Neural cell (in vitro differentiated cells): Measurements from ENCODE around the gene AKAP8L. TPM values are rescaled to one million over a fixed set of nuclear protein-coding genes. Genes with fewer than 3 reads are reported as not detected.
A peak's percentile ranks its signal among the peaks of the same experiment; 100 is the strongest.

Source experiments
- H2AFZ ChIP-seq: fragments of 200-600, 300-800 bp; sonication (generic), shearing (Covaris generic); 2 replicates; pipeline ENCODE4 v1.6.0; 2014; ENCODE audit warnings: low read depth, mild to moderate bottlenecking, antibody characterized with exemption, low read length, moderate library complexity
- H3F3A ChIP-seq: fragments of 200-600 bp; shearing (Covaris generic); 2 replicates; pipeline ENCODE4 v1.6.1; 2016; ENCODE audit warnings: mild to moderate bottlenecking, moderate library complexity, mixed read lengths, antibody characterized with exemption, low read length; ENCODE audit not compliant: insufficient read depth, poor library complexity, severe bottlenecking
- H3K27ac ChIP-seq: fragments of 200-600, 300-800 bp; sonication (generic), shearing (Covaris generic); 2 replicates; pipeline ENCODE4 v1.5.1; 2014; ENCODE audit warnings: mild to moderate bottlenecking, low read length, moderate library complexity
- H3K27me3 ChIP-seq: fragments of 300-800, 200-600 bp; sonication (generic), shearing (Covaris generic); 2 replicates; pipeline ENCODE4 v1.6.0; 2014; ENCODE audit warnings: mild to moderate bottlenecking, low read depth, low read length, moderate library complexity; ENCODE audit not compliant: insufficient read depth
- H3K36me3 ChIP-seq: fragments of 300-800, 200-600 bp; sonication (generic), shearing (Covaris generic); 2 replicates; pipeline ENCODE4 v1.5.1; 2014; ENCODE audit warnings: mild to moderate bottlenecking, antibody characterized with exemption, low read length, moderate library complexity; ENCODE audit not compliant: insufficient read depth
- H3K4me2 ChIP-seq: fragments of 300-800, 200-600 bp; sonication (generic), shearing (Covaris generic); 2 replicates; pipeline ENCODE4 v1.6.0; 2014; ENCODE audit warnings: mild to moderate bottlenecking, low read length
- H3K4me3 ChIP-seq: fragments of 300-800, 200-600 bp; sonication (generic), shearing (Covaris generic); 2 replicates; pipeline ENCODE4 v1.5.1; 2014; ENCODE audit warnings: mild to moderate bottlenecking, low read length, moderate library complexity
- H3K79me2 ChIP-seq: fragments of 200-600 bp; shearing (Covaris generic); replicated peaks from 2 replicates; pipeline ENCODE4 v1.6.0; 2014; ENCODE audit warnings: mild to moderate bottlenecking, low read length, moderate library complexity; ENCODE audit not compliant: insufficient read depth
- H3K9ac ChIP-seq: fragments of 300-800, 200-600 bp; sonication (generic), shearing (Covaris generic); 2 replicates; pipeline ENCODE4 v1.6.1; 2016; ENCODE audit warnings: mild to moderate bottlenecking, low read length, mixed read lengths
- H3K9me2 ChIP-seq: fragments of 200-600 bp; shearing (Covaris generic); 2 replicates; pipeline ENCODE4 v1.6.1; 2016; ENCODE audit warnings: mild to moderate bottlenecking, low read length, mixed read lengths; ENCODE audit not compliant: insufficient read depth
- H3K9me3 ChIP-seq: fragments of 200-600, 300-800 bp; sonication (generic), shearing (Covaris generic); 2 replicates; pipeline ENCODE4 v1.6.1; 2016; ENCODE audit warnings: mild to moderate bottlenecking, mixed run types, low read length, moderate library complexity, mixed read lengths
- H4K20me1 ChIP-seq: fragments of 200-600 bp; shearing (Covaris generic); 2 replicates; pipeline ENCODE4 v1.6.1; 2016; ENCODE audit warnings: mild to moderate bottlenecking, mixed run types; ENCODE audit not compliant: insufficient read depth
- EP300 ChIP-seq: fragments of 450-650 bp; conservative IDR thresholded peaks from 2 replicates; pipeline ENCODE4 v1.6.1; 2014; ENCODE audit warnings: antibody characterized with exemption, mild to moderate bottlenecking, moderate library complexity; ENCODE audit not compliant: poor library complexity, severe bottlenecking
- EZH2 ChIP-seq: fragments of 200-600, 300-800 bp; shearing (Covaris generic), sonication (generic); IDR thresholded peaks from 2 replicates; pipeline ENCODE4 v1.6.1; 2014; ENCODE audit warnings: antibody characterized with exemption, low read length, borderline replicate concordance, mild to moderate bottlenecking; ENCODE audit not compliant: insufficient read depth, poor library complexity, severe bottlenecking
- MXI1 ChIP-seq: fragments of 450-650 bp; conservative IDR thresholded peaks from 2 replicates; pipeline ENCODE4 v1.6.1; 2014; ENCODE audit warnings: antibody characterized with exemption, mild to moderate bottlenecking; ENCODE audit not compliant: poor library complexity, severe bottlenecking
- POLR2AphosphoS5 ChIP-seq: IDR thresholded peaks from 2 replicates; pipeline ENCODE4 v1.6.1; 2012
- RAD21 ChIP-seq: fragments of 450-650 bp; conservative IDR thresholded peaks from 2 replicates; pipeline ENCODE4 v1.6.1; 2014; ENCODE audit warnings: antibody characterized with exemption, mild to moderate bottlenecking, moderate library complexity
- SMC3 ChIP-seq: fragments of 450-650 bp; conservative IDR thresholded peaks from 2 replicates; pipeline ENCODE4 v1.6.1; 2014; ENCODE audit warnings: antibody characterized with exemption, mild to moderate bottlenecking, moderate library complexity; ENCODE audit not compliant: poor library complexity
- TAF1 ChIP-seq: IDR thresholded peaks from 2 replicates; pipeline ENCODE4 v1.6.1; 2012; ENCODE audit warnings: low read depth
- polyA plus RNA-seq: library from polyadenylated mRNA; depleted of rRNA; stranded (reverse); fragments of >200 nt; gene quantifications from 2 replicates; pipeline ENCODE4 v1.2.3, GENCODE V29; 2014
- TF ChIP-seq, protein P1 (sequence below): fragments of 450-650 bp; IDR thresholded peaks from 2 replicates; pipeline ENCODE4 v1.5.1; 2014; ENCODE audit warnings: antibody characterized with exemption, mild to moderate bottlenecking, moderate library complexity; ENCODE audit not compliant: poor library complexity, severe bottlenecking
- TF ChIP-seq, protein P2 (sequence below): IDR thresholded peaks from 2 replicates; pipeline ENCODE4 v1.6.1; 2012; ENCODE audit warnings: borderline replicate concordance

Gene AKAP8L
- polyA plus RNA-seq, 1 donor from 2014 or later = 281 TPM

DNA sequence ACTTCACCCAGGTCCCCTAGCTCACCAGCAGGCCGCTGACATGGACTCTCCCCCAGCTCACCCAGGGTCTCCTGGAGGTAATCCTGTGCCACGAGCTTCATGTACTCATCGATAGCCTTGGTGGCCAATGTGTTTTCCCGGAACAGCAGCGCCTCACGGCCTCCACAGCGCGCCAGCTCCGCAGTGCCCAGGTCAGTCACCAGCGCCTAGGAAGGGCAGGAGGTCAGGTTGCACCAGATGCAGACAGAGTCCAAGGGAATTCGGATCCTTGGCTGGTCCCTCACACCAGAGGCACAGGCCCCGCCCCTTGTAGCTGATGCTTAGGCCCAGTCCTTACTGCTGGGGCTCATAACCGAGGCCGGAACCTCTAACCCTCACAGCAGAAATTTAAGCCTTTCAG lies 37.7 kb upstream of the AKAP8L start:
- Histone ChIP-seq H3K36me3 (no peaks in the 10 kb centered on the region), H3K4me2 (no peak overlapping the region), H3K79me2 (no peaks in the 10 kb centered on the region), H3K27me3 (peaks cover 76% of the 10 kb centered on the region), H3K4me3 (peak overlapping the region; percentile 60), H4K20me1 (no peaks in the 10 kb centered on the region), H3K27ac (no peak overlapping the region), H2AFZ (no peak overlapping the region), H3K9me3 (no peaks in the 10 kb centered on the region), H3F3A (no peaks in the 10 kb centered on the region), H3K9me2 (no peaks in the 10 kb centered on the region), H3K9ac (no peak overlapping the region)
- TF ChIP-seq SMC3 = no peak
- TF ChIP-seq MXI1 = no peak
- no peak for TF ChIP-seq EP300
- TF ChIP-seq, protein P1, sequence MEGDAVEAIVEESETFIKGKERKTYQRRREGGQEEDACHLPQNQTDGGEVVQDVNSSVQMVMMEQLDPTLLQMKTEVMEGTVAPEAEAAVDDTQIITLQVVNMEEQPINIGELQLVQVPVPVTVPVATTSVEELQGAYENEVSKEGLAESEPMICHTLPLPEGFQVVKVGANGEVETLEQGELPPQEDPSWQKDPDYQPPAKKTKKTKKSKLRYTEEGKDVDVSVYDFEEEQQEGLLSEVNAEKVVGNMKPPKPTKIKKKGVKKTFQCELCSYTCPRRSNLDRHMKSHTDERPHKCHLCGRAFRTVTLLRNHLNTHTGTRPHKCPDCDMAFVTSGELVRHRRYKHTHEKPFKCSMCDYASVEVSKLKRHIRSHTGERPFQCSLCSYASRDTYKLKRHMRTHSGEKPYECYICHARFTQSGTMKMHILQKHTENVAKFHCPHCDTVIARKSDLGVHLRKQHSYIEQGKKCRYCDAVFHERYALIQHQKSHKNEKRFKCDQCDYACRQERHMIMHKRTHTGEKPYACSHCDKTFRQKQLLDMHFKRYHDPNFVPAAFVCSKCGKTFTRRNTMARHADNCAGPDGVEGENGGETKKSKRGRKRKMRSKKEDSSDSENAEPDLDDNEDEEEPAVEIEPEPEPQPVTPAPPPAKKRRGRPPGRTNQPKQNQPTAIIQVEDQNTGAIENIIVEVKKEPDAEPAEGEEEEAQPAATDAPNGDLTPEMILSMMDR = no peak
- TF ChIP-seq TAF1 = no peak
- TF ChIP-seq, protein P2, sequence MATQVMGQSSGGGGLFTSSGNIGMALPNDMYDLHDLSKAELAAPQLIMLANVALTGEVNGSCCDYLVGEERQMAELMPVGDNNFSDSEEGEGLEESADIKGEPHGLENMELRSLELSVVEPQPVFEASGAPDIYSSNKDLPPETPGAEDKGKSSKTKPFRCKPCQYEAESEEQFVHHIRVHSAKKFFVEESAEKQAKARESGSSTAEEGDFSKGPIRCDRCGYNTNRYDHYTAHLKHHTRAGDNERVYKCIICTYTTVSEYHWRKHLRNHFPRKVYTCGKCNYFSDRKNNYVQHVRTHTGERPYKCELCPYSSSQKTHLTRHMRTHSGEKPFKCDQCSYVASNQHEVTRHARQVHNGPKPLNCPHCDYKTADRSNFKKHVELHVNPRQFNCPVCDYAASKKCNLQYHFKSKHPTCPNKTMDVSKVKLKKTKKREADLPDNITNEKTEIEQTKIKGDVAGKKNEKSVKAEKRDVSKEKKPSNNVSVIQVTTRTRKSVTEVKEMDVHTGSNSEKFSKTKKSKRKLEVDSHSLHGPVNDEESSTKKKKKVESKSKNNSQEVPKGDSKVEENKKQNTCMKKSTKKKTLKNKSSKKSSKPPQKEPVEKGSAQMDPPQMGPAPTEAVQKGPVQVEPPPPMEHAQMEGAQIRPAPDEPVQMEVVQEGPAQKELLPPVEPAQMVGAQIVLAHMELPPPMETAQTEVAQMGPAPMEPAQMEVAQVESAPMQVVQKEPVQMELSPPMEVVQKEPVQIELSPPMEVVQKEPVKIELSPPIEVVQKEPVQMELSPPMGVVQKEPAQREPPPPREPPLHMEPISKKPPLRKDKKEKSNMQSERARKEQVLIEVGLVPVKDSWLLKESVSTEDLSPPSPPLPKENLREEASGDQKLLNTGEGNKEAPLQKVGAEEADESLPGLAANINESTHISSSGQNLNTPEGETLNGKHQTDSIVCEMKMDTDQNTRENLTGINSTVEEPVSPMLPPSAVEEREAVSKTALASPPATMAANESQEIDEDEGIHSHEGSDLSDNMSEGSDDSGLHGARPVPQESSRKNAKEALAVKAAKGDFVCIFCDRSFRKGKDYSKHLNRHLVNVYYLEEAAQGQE = no peak
- no peak for TF ChIP-seq POLR2AphosphoS5
- no peak for TF ChIP-seq EZH2
- no peak for TF ChIP-seq RAD21

DNA sequence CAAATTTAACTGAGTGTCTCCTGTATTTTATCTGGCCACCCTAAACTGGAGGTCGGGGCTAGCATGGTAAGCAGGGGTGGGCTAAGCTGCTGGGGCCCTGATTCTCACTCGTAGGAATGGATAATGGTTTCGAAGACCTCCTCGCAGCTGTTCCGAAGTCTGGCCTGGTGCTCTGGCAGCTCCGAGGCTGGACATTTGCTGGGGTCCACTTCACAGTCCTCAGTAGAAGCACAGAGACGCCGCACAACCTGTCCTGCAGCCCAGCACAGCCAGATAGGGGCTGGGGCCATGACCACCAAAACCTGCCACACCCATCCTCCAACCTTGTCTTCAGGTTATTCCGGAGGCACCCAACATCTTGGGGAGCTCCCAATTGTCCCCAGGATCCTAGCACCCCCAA lies 37.2 kb upstream of the AKAP8L start:
- TF ChIP-seq RAD21 (no peak), EZH2 (no peak), POLR2AphosphoS5 (no peak), SMC3 (no peak), TAF1 (no peak), MXI1 (no peak), EP300 (no peak)
- TF ChIP-seq, protein P1 = no peak
- TF ChIP-seq, protein P2 = no peak
- Histone ChIP-seq H3K9me3 (no peaks in the 10 kb centered on the region), H4K20me1 (no peaks in the 10 kb centered on the region), H3K27ac (no peak overlapping the region), H3K9me2 (no peaks in the 10 kb centered on the region), H3K9ac (no peak overlapping the region), H3K4me2 (no peak overlapping the region), H3K4me3 (no peak overlapping the region), H3F3A (no peaks in the 10 kb centered on the region), H2AFZ (no peak overlapping the region), H3K27me3 (peaks cover 72% of the 10 kb centered on the region), H3K79me2 (no peaks in the 10 kb centered on the region), H3K36me3 (no peaks in the 10 kb centered on the region)
